ENCODE data around the gene ROMO1. TPM values are rescaled to one million over a fixed set of nuclear protein-coding genes. Genes with fewer than 3 reads are reported as not detected.

Gene ROMO1
- total RNA-seq, 1 donor from 2014 or later: 248 TPM

GRCh38 chr20:35664466-35665206 is 34.6 kb upstream of the ROMO1 start, which contains the start of the genes CPNE1 and RBM12:
CPNE1 (minus strand) TSS chr20:35664900; CDS start chr20:35632923, 31,977 bp downstream.
RBM12 (minus strand) TSS chr20:35664900; CDS start chr20:35655322, 9,578 bp downstream.
- Histone ChIP-seq H3K27me3 (no peaks in the 10 kb centered on the region), H3K4me3 (peak within 1 kb of the TSS; percentile 89 to 96), H3K4me1 (peaks cover 43% of the 10 kb centered on the region), H3K27ac (peak within 1 kb of the TSS; percentile 100), H3K36me3 (peaks cover 0 to 15% of the 10 kb centered on the region in 2 donors), H3K9me3 (no peaks in the 10 kb centered on the region)
- intact Hi-C loops (cut with DNase I): loop anchor here (5.0 kb wide), 1 partner anchor 47 kb away; the partner anchor contains the start of gene SPAG4
- TF ChIP-seq POLR2AphosphoS5 (IDR thresholded peaks at IDR 0.05; ENCODE audit: insufficient read depth in 1 of 2, low read depth in 1 of 2) (peak; percentile 96 to 100), CTCF (IDR thresholded peaks at IDR 0.05) (no peak), POLR2A (IDR thresholded peaks at IDR 0.05) (peak in 1 of 2 donors; percentile 95)
- DNase-seq (ENCODE audit: extremely low spot score in 2 of 2): peak in 1 of 2 donors; percentile 93

- peaks cover 31% of the 10 kb centered on the region for H3K4me1 ChIP-seq
- no peak overlapping the region for H3K27ac ChIP-seq
- no peaks in the 10 kb centered on the region for H3K9me3 ChIP-seq
- TF ChIP-seq CTCF (IDR thresholded peaks at IDR 0.05) (no peak), POLR2A (IDR thresholded peaks at IDR 0.05) (no peak), POLR2AphosphoS5 (IDR thresholded peaks at IDR 0.05; ENCODE audit: insufficient read depth in 1 of 2, low read depth in 1 of 2) (no peak)
- H3K4me3 ChIP-seq: no peak overlapping the region
- no peaks in the 10 kb centered on the region for H3K27me3 ChIP-seq
- intact Hi-C loops (cut with DNase I): loop anchor here (5.0 kb wide), 1 partner anchor 49 kb away; the partner anchor contains the start of gene SPAG4
- peaks cover 0 to 24% of the 10 kb centered on the region in 2 donors for H3K36me3 ChIP-seq
- no peak for DNase-seq (ENCODE audit: extremely low spot score in 2 of 2)
Observed at GRCh38 chr20:35665949-35666288, 33.3 kb upstream of the ROMO1 start.

- no peak overlapping the region for H3K27ac ChIP-seq
- intact Hi-C loops (cut with DNase I): loop anchor here (5.0 kb wide), 1 partner anchor 52 kb away; the partner anchor contains the start of gene SPAG4
- H3K4me3 ChIP-seq: no peak overlapping the region
- H3K27me3 ChIP-seq: no peaks in the 10 kb centered on the region
- H3K4me1 ChIP-seq: no peaks in the 10 kb centered on the region
- H3K36me3 ChIP-seq: peaks cover 0 to 53% of the 10 kb centered on the region in 2 donors
- peak in 1 of 2 donors; percentile 70 for DNase-seq (ENCODE audit: extremely low spot score in 2 of 2)
- H3K9me3 ChIP-seq: no peaks in the 10 kb centered on the region
- TF ChIP-seq POLR2AphosphoS5 (IDR thresholded peaks at IDR 0.05; ENCODE audit: insufficient read depth in 1 of 2, low read depth in 1 of 2) (no peak), POLR2A (IDR thresholded peaks at IDR 0.05) (no peak), CTCF (IDR thresholded peaks at IDR 0.05) (no peak)
Observed at GRCh38 chr20:35669221-35669620, 30.0 kb upstream of the ROMO1 start.

- no peaks in the 10 kb centered on the region for H3K9me3 ChIP-seq
- intact Hi-C loops (cut with DNase I): loop anchor here (5.0 kb wide), 1 partner anchor 52 kb away; the partner anchor contains the start of gene SPAG4
- no peaks in the 10 kb centered on the region for H3K4me1 ChIP-seq
- no peak for DNase-seq (ENCODE audit: extremely low spot score in 2 of 2)
- no peak overlapping the region for H3K4me3 ChIP-seq
- TF ChIP-seq POLR2A (IDR thresholded peaks at IDR 0.05) (no peak), CTCF (IDR thresholded peaks at IDR 0.05) (no peak)
- peaks cover 0 to 58% of the 10 kb centered on the region in 2 donors for H3K36me3 ChIP-seq
- no peak overlapping the region for H3K27ac ChIP-seq
- H3K27me3 ChIP-seq: no peaks in the 10 kb centered on the region
Observed at GRCh38 chr20:35669681-35670080, 29.5 kb upstream of the ROMO1 start.

- peak in 1 of 2 donors; percentile 52 for DNase-seq (ENCODE audit: extremely low spot score in 2 of 2)
- H3K27me3 ChIP-seq: no peaks in the 10 kb centered on the region
- H3K36me3 ChIP-seq: peaks cover 0 to 54% of the 10 kb centered on the region in 2 donors
- TF ChIP-seq POLR2AphosphoS5 (IDR thresholded peaks at IDR 0.05; ENCODE audit: insufficient read depth in 1 of 2, low read depth in 1 of 2) (no peak), CTCF (IDR thresholded peaks at IDR 0.05) (no peak), POLR2A (IDR thresholded peaks at IDR 0.05) (no peak)
- intact Hi-C loops (cut with DNase I): no loop called here
- H3K4me3 ChIP-seq: no peak overlapping the region
- no peaks in the 10 kb centered on the region for H3K9me3 ChIP-seq
- no peak overlapping the region for H3K27ac ChIP-seq
- no peaks in the 10 kb centered on the region for H3K4me1 ChIP-seq
Observed at GRCh38 chr20:35673884-35674283, 25.3 kb upstream of the ROMO1 start.

Measured in vagina (tissue), 2 donors.